SK-N-SH (cell line): ENCODE data around the gene HOXB6. TPM values are rescaled to one million over a fixed set of nuclear protein-coding genes. Genes with fewer than 3 reads are reported as not detected.
A peak's percentile ranks its signal among the peaks of the same experiment; 100 is the strongest.

Source experiments
- CTCF ChIA-PET: fragments of 300-600, 350-600 bp; formaldehyde crosslinking; extraction: SDS; loops from one replicate; lab custom pipeline; 2021; lab: Yijun Ruan, JAX
- POLR2A ChIA-PET: fragments of 350-600 bp; sonication (Branson Sonifier 250); formaldehyde crosslinking; extraction: SDS; loops from one replicate; lab custom pipeline; 2020; ENCODE audit warnings: antibody characterized with exemption, inconsistent platforms; lab: Yijun Ruan, JAX
- DNase-seq: peaks from one replicate; pipeline ENCODE4 v3.0.0; 2012
- H2AFZ ChIP-seq: fragments of 200-600 bp; sonication (generic); 2 replicates; pipeline ENCODE4 v1.8.1; 2016; ENCODE audit warnings: antibody characterized with exemption, mild to moderate bottlenecking, low read depth
- H3F3A ChIP-seq: fragments of 200-600 bp; sonication (generic); replicated peaks from 2 replicates; pipeline ENCODE3; 2016; ENCODE audit warnings: antibody characterized with exemption, mild to moderate bottlenecking; ENCODE audit not compliant: insufficient read depth
- H3K27ac ChIP-seq, 2 experiments: fragments of 200-500 bp in 1 of 2; fragments of 200-600 bp in 1 of 2; sonication (Bioruptor generic) in 1 of 2; sonication (generic), shearing (Covaris generic) in 1 of 2; 2 replicates each; pipeline versions ENCODE4 v1.5.1 to v1.6.1; 2014 to 2016; ENCODE audit warnings: low read depth in 2 of 2, inconsistent platforms in 1 of 2, low read length in 1 of 2, mild to moderate bottlenecking in 1 of 2, mixed read lengths in 1 of 2
- H3K27me3 ChIP-seq: fragments of 200-600 bp; sonication (generic), shearing (Covaris generic); 2 replicates; pipeline ENCODE4 v1.6.1; 2016; ENCODE audit warnings: mixed run types; ENCODE audit not compliant: insufficient read depth
- H3K36me3 ChIP-seq, 2 experiments: fragments of 200-500 bp in 1 of 2; fragments of 200-600 bp in 1 of 2; sonication (Bioruptor generic) in 1 of 2; sonication (generic) in 1 of 2; replicated peaks in 1 of 2; 2 replicates each; pipeline versions ENCODE3 to v1.5.1; 2014 to 2016; ENCODE audit warnings: low read length in 1 of 2, mild to moderate bottlenecking in 1 of 2; ENCODE audit not compliant: insufficient read depth in 2 of 2, control insufficient read depth in 1 of 2
- H3K4me1 ChIP-seq, 2 experiments: fragments of 200-500 bp in 1 of 2; fragments of 200-600 bp in 1 of 2; sonication (Bioruptor generic) in 1 of 2; sonication (generic), shearing (Covaris generic) in 1 of 2; 2 replicates each; pipeline versions ENCODE4 v1.5.1 to v1.6.1; 2014 to 2016; ENCODE audit warnings: low read depth in 1 of 2, low read length in 1 of 2, mixed run types in 1 of 2; ENCODE audit not compliant: insufficient read depth in 2 of 2, control insufficient read depth in 1 of 2
- H3K4me2 ChIP-seq: fragments of 200-600 bp; sonication (generic), shearing (Covaris generic); 2 replicates; pipeline ENCODE4 v1.6.1; 2017; ENCODE audit warnings: mixed run types
- H3K4me3 ChIP-seq, 2 experiments: fragments of 200-500 bp in 1 of 2; fragments of 200-600 bp in 1 of 2; sonication (Bioruptor generic) in 1 of 2; sonication (generic), shearing (Covaris generic) in 1 of 2; 2 replicates each; pipeline versions ENCODE4 v1.5.1 to v1.8.1; 2014 to 2016; ENCODE audit warnings: low read depth in 2 of 2, inconsistent platforms in 1 of 2, low read length in 1 of 2, mild to moderate bottlenecking in 1 of 2, mixed read lengths in 1 of 2, moderate library complexity in 1 of 2
- H3K79me2 ChIP-seq: fragments of 200-600 bp; sonication (generic); 2 replicates; pipeline ENCODE4 v1.8.1; 2017; ENCODE audit warnings: mild to moderate bottlenecking; ENCODE audit not compliant: insufficient read depth
- H3K9ac ChIP-seq: fragments of 200-600 bp; sonication (generic); 2 replicates; pipeline ENCODE4 v1.6.1; 2017; ENCODE audit warnings: mixed run types
- H3K9me2 ChIP-seq: fragments of 200-600 bp; sonication (generic); 2 replicates; pipeline ENCODE4 v1.6.1; 2017; ENCODE audit warnings: mixed run types
- H3K9me3 ChIP-seq: fragments of 200-600 bp; sonication (generic); 2 replicates; pipeline ENCODE4 v1.6.1; 2017; ENCODE audit warnings: mixed run types, mild to moderate bottlenecking, moderate library complexity
- H4K20me1 ChIP-seq: fragments of 200-600 bp; sonication (generic); 2 replicates; pipeline ENCODE4 v1.6.1; 2017; ENCODE audit warnings: mild to moderate bottlenecking, mixed run types; ENCODE audit not compliant: insufficient read depth
- CHD2 ChIP-seq: fragments of 150-350 bp; IDR thresholded peaks from 2 replicates; pipeline ENCODE4 v1.6.1; 2018; ENCODE audit warnings: low read length; ENCODE audit not compliant: partially characterized antibody
- EZH2phosphoT487 ChIP-seq: fragments of 200-600 bp; sonication (generic); IDR thresholded peaks from 2 replicates; pipeline ENCODE4 v1.6.1; 2017; ENCODE audit warnings: low read depth, mixed run types, mild to moderate bottlenecking, antibody characterized with exemption, moderate library complexity, borderline replicate concordance
- GABPA ChIP-seq: IDR thresholded peaks from 2 replicates; pipeline ENCODE4 v1.4.0; 2012; ENCODE audit warnings: low read depth, mild to moderate bottlenecking
- JUND ChIP-seq: IDR thresholded peaks from 2 replicates; pipeline ENCODE4 v1.4.0; 2012
- MAX ChIP-seq: IDR thresholded peaks from 2 replicates; pipeline ENCODE4 v1.4.0; 2012; ENCODE audit warnings: low read depth
- MEF2A ChIP-seq: IDR thresholded peaks from 2 replicates; pipeline ENCODE4 v1.4.0; 2012; ENCODE audit warnings: low read depth, borderline replicate concordance
- RFX5 ChIP-seq: IDR thresholded peaks from 2 replicates; pipeline ENCODE4 v1.6.1; 2012; ENCODE audit warnings: mild to moderate bottlenecking, improper control_type of control experiment, low read length
- SIN3A ChIP-seq: IDR thresholded peaks from 2 replicates; pipeline ENCODE4 v1.6.1; 2012; ENCODE audit warnings: low read depth, mild to moderate bottlenecking, low read length, moderate library complexity, borderline replicate concordance
- SMC3 ChIP-seq: IDR thresholded peaks from 2 replicates; pipeline ENCODE4 v1.6.1; 2012; ENCODE audit warnings: low read depth, low read length, improper control_type of control experiment
- USF1 ChIP-seq: IDR thresholded peaks from 2 replicates; pipeline ENCODE4 v1.4.0; 2012; ENCODE audit warnings: low read depth, borderline replicate concordance
- ZBTB33 ChIP-seq: IDR thresholded peaks from 2 replicates; pipeline ENCODE4 v1.4.0; 2012; ENCODE audit warnings: low read depth, borderline replicate concordance
- WGBS: methylation state at CpG from one replicate; pipeline ENCODE4 v1.1.6; 2017; ENCODE audit warnings: low lambda C conversion rate; 5-methylcytosine and 5-hydroxymethylcytosine counted together
- polyA plus RNA-seq, 3 experiments: library from polyadenylated mRNA; depleted of rRNA; stranded (reverse); fragments of >200 nt; gene quantifications; 2 replicates each; pipeline ENCODE4 v1.2.3, GENCODE V29; 2012

Gene HOXB6
- polyA plus RNA-seq, 1 of the 3 experiments (the other 2 are of a cell fraction): not detected

- no peaks in the 10 kb centered on the region for H3K9me2 ChIP-seq
- no peaks in the 10 kb centered on the region for H3F3A ChIP-seq
- CTCF ChIA-PET: interaction anchor here (0.9 to 1.9 kb wide), 6 partner anchors 49 to 594 kb away, joined by 3 to 6 read pairs (median 4); no protein-coding TSS in a partner anchor
- H3K27me3 ChIP-seq: peaks cover 99% of the 10 kb centered on the region
- no peak for DNase-seq
- H3K9me3 ChIP-seq: no peaks in the 10 kb centered on the region
- POLR2A ChIA-PET: no interaction called here
- 71% methylated on average over 1 of the region's 1 CpG for WGBS
- TF ChIP-seq JUND (no peak), RFX5 (no peak), SMC3 (no peak), MEF2A (no peak), USF1 (no peak), CHD2 (no peak), ZBTB33 (no peak), GABPA (no peak)
- H3K27ac ChIP-seq: no peak overlapping the region
- peaks cover 5% of the 10 kb centered on the region; the same call in 1 of the 2 replicates for H4K20me1 ChIP-seq
- no peaks in the 10 kb centered on the region; a peak in 1 of 4 replicates for H3K4me1 ChIP-seq
- no peak overlapping the region for H2AFZ ChIP-seq
- H3K36me3 ChIP-seq: no peaks in the 10 kb centered on the region
- no peak overlapping the region for H3K4me3 ChIP-seq
- H3K9ac ChIP-seq: no peak overlapping the region
- no peak overlapping the region for H3K4me2 ChIP-seq
- no peaks in the 10 kb centered on the region for H3K79me2 ChIP-seq
Observed at GRCh38 chr17:48608494-48608834, 3.7 kb upstream of the HOXB6 start.

- Histone ChIP-seq H3K4me1 (no peaks in the 10 kb centered on the region; a peak in 1 of 4 replicates), H3K36me3 (no peaks in the 10 kb centered on the region), H2AFZ (no peak overlapping the region), H3K4me2 (no peak overlapping the region), H4K20me1 (peaks cover 4% of the 10 kb centered on the region; the same call in 1 of the 2 replicates), H3K79me2 (no peaks in the 10 kb centered on the region), H3K9me2 (no peaks in the 10 kb centered on the region), H3K27me3 (peaks cover 100% of the 10 kb centered on the region), H3F3A (no peaks in the 10 kb centered on the region), H3K4me3 (no peak overlapping the region), H3K27ac (no peak overlapping the region), H3K9me3 (no peaks in the 10 kb centered on the region), H3K9ac (no peak overlapping the region)
- CTCF ChIA-PET: interaction anchor here (0.9 to 1.9 kb wide), 9 partner anchors 11 to 454 kb away, joined by 3 to 14 read pairs (median 5); partner anchors contain the start of gene HOXB5
- DNase-seq: no peak
- POLR2A ChIA-PET: no interaction called here
- WGBS: 11% methylated on average over 9 of the region's 9 CpGs
- no peak for TF ChIP-seq ZBTB33
- no peak for TF ChIP-seq SIN3A
- TF ChIP-seq EZH2phosphoT487: peak; percentile 28; the same call in 1 of the 2 replicates
- no peak for TF ChIP-seq MAX
- TF ChIP-seq MEF2A: no peak
- TF ChIP-seq JUND: no peak
- TF ChIP-seq GABPA: no peak
Observed at GRCh38 chr17:48606892-48607614, 2.3 kb upstream of the HOXB6 start.
